SIG-M5 treated with dmso at 0.1 percent for 504 hours (cell line): ENCODE results near the gene NOS1AP.
A peak's percentile ranks its signal among the peaks of the same experiment; 100 is the strongest.
"Not testable (repeated sequence)": the region's sequence is repeated elsewhere in the genome, so short reads cannot be mapped to it uniquely, and the experiment has no call there.

Experiments used
- DNase-seq: peaks from one replicate; lab custom pipeline; 2025; ENCODE audit not compliant: unreplicated experiment; lab: John Stamatoyannopoulos, UW

NOS1AP gene

DNA sequence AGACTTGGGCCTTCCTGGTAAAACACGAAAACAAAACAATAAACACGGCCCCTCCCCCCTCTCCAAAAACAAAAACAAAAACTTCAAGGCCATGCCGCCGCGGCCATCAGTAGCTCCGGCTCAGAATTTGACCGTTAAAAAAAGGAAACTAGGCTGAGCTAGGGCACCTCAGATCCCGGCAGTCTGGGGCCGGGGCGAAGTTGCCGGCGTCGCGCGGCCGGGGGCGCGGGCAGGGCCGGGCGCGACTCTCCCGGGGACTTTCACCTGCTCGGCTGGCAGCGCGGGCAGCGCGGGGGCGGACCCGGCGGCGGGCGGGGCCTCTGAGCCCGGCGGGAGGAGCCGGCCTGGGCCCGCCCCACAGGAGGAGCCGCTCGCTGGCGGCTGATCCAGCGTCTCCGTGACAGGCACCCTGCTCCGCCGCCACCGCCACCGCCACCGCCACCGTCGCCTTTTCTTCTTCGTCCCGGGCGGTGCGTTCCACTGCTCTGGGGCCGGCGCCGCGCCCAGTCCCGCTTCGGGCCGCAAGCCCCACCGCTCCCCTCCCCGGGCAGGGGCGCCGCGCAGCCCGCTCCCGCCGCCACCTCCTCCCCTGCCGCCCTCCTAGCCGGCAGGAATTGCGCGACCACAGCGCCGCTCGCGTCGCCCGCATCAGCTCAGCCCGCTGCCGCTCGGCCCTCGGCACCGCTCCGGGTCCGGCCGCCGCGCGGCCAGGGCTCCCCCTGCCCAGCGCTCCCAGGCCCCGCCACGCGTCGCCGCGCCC, at the start of gene NOS1AP:
NOS1AP (plus strand) TSS at position 358 of the 760 bp plus-strand sequence. CDS start 487 bp downstream, outside the sequence.
- peak; percentile 70 for DNase-seq

DNA sequence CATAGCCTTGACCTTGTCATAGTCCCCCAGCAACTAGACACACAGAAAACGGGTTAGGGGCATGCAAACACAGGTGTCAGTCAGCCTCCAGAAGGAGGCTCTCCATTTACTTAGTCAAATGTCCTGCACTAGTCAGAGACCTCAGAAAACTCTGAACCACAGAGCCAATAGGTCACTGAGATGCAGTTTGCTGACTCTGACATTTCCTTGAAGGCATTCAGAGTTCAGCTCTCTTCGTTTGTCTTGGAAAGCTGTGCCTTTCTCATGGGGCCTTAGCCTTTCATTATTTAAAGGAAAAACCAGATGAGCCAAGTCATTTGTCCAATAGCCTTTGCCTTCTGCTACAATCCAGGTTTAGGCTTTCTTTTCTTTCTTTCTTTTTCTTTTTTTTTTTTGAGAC, 49.3 kb upstream of the NOS1AP start:
- DNase-seq, result no peak

DNA sequence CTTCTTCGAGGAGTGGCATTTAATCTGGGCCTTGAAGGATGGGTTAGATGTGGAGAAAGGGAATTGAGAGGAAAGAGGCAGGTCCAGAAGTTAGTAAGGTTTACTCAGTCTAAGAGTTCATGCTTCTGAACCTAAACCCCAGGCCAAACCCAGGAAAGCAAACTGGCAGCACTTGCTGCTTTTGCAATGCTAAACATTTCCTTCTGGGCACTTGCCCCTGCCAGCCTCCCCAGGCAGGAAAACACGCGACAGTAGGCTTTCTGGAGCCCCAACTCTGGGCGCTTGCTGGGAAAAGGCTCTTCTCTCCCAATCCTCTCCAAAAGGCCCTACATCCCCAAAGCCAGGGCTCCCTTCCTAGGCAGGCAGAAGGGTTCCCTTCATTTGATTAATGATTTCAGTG, 48.4 kb upstream of the NOS1AP start:
- DNase-seq, result no peak

DNA sequence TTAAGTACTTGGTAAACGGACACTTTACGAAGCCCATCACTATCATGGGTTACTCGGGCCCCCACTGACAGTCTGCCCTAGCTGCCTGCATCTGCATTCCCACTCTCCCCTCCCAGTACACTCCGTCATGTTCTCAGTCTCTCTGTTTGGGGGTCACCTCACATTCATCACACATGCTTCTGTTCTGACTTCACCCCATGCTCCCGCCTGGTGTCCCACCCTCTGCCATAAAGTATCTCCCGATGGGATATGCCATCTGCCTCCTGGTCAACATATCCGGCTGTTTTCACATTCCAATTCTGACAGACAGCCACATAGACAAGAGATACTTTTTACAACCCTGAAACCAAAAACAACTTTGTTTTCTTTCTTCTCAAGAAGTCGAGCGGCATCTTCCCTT, 46.9 kb upstream of the NOS1AP start:
- DNase-seq, result no peak

DNA sequence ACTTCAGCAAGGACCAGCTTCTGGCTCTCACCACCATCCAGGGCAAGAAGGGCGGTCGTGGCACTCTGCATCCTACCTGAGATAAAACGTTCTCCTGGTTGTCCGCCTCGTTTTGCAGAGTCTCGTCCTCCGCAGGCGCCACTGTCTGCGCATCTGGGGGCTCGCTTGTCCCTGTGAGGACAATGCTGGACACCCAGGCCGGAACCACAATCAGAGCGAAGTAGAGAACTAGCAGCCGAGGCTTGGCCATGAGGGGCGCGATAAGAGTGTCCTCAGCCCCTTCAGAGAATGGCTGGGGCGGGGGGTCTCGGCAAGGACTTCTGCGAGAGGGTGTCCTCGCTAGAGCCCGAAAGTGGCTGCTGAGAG, 46.3 kb upstream of the NOS1AP start:
- DNase-seq, result no peak

DNA sequence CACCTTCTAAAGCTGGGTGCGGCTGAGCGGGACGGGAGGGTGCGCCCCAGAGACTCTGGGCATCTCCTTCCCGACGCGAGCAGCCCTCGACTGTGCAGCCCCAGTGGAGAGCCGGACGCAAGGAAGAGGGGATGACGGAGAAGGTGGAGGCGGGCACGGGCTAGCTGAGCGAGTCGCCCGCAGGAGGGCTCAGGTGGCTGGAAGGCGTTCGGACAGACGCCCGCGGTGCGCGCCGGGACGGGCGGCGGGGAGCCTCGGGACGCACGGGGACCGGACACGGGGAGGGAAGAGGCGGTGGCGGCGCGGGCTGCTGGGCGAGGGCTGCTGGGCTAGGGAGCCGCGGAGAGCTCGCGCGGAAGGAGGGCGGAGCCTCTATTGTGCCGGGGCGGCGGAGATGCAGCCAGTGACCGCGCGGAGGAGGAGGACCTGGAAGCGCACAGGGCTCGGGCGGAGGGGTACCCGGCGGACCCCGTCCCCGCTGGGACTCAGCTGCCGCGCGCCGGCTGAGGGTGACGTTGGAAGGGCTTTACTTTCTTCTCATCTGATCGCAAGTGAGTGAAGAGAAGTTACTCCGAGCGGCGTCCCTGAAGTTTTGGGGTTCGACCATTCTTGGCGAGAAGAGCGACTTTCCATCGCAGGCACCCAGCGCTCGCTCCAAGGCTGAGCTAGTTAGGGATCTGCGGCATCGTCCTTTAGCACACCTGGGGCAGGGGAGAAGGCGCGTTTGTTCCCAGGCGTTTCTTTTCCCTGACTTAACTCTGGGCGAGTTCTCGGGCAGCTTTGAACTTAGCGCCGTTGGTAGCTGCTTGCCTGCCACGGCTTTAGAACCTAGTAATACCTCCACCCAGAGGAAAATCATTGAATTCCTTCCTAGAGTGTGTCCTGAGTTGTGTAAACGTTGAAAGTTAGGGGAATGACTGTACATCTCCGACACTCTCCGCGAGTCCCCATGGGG, 45.7 kb upstream of the NOS1AP start, which contains the start of gene OLFML2B:
OLFML2B (minus strand) TSS at position 323 of the 955 bp plus-strand sequence. CDS start 439 bp downstream, outside the sequence.
- peak; percentile 37 for DNase-seq

DNA sequence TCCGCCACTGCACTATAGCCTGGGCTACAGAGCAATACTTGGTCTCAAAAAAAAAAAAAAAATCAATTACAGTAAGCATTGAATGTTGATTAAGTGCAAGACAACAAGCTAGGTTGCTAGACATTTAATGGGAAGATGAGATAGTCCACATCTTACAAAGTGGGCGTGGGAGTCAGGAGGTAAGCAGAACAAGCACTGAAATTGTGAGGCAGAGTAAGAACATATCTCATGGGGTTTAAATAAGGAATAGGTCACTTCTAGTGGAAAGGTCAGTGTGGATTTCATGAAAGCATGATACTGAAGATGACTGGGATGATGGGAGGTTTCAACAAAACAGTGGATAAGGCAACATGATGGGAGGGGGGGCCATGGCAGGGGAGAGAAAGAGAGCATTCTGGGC, 44.0 kb upstream of the NOS1AP start:
- DNase-seq, result no peak

DNA sequence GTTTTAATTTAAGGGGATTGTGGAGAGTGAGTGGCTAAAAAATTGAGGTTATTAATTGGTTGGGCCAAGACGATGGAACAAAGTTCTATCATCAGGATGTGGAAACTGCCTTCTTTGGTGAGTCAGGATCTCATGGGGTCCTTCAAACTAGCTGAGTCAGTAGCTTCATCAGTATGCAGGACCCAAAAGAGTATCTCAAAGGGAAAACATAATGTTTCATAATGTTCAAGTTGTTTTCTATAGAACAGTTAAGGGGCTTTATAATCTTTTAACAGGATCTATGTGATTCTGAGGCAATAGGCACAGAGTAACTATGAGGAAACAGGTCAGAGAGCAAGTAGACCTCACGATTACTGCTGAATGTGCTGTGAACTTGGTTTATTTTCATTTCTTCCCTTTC, 42.6 kb upstream of the NOS1AP start:
- no peak for DNase-seq

DNA sequence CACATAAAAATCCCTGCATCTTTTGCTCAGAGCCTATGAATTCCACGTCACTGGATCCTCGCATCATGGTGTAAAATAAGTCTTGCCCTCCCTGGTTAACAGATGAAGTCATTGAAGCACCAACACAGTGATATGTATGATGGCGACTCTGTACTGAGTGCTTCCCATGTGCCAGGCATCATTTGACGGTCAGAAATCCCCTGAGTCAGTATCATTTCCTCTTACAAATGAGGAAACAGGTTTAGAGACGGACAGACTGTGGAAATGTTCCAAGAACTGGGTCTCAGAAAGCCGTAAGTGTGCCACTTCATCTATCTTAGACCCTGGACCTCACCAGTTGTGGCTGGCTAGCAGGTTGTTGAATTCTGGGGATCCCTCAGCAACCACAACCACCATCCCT, 40.8 kb upstream of the NOS1AP start:
- peak; percentile 88 for DNase-seq

DNA sequence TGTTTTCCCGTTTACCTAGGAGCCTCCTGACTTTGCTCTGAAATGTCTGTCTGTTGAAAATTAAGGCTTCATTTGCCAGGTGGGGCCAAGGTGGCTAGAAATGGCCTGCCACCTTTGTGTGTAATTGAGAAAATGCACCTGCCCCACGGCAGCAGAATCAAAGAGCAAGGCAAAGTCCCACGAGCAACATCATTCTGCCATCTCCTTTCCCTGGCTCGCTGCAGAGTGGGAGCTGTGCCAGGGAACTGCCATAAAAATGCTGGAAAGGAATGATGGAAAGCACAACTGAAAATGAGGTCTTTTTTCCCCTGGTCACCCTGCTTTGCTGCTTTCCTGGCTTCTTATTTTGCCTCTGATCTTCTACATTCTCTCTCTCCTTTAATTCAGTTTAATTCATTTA, 40.3 kb upstream of the NOS1AP start:
- DNase-seq, result no peak

DNA sequence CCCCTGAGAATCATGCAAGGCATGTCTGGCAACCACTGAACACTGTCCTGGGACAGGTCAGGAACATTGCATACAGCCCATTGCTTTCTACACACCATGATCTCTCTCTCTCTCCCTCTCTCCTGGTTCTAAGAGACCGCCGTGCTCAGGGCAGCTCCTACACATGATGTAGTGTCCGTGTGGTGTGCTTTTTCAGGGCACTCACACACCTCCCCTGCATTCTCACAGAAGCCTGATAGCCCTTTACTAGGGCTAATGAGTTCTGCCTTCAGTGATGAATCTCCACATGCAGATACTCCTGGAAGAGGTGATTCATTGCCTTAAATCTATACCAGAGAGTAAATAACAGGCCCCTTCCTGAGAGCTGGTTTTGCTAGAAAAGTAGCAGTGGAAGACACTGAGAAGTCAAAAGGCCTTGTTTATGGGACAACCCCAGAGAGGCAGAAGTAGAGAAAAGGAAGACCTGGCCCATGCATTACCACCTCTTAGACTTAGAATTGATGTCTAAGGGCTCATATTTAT, 38.7 kb upstream of the NOS1AP start:
- DNase-seq, result no peak

DNA sequence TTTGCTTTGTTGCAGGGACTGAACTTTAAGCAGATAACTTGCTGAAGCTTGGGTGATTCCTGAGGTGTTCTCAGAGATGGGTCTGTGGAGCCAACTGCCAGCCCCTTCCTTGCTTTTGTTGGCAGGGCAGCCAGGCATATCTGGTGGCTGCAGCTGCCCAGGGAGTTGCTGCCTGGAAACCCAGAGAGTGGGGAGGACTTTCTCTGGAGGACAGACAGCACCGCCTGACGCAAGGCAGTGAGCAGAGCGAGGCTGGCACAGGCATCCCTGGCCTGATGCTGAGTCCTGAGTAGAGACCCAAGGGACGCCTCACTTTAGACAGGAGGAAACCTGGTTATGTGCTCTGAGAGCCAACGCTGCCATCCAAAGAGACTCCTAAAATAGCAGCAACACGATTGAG, 36.1 kb upstream of the NOS1AP start:
- DNase-seq, result no peak

DNA sequence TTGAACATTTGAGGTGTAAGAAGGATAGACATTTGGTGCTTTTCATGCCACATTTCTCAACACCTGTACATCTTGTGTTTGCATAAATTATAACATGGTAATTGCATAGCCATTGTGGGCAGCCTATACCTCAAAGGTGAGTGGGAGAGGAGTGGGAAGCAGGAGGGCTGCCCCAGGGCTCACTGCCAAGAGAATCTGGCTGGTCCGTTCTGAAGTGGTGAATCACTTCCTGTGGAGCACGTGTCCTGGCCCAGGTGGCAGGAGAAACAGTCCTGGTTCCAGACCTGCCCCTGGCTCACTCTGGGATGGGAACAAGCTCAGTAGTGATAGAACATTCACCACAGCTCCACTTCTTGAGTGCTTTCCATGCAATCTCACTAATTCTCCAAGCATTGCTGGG, 34.2 kb upstream of the NOS1AP start:
- no peak for DNase-seq

DNA sequence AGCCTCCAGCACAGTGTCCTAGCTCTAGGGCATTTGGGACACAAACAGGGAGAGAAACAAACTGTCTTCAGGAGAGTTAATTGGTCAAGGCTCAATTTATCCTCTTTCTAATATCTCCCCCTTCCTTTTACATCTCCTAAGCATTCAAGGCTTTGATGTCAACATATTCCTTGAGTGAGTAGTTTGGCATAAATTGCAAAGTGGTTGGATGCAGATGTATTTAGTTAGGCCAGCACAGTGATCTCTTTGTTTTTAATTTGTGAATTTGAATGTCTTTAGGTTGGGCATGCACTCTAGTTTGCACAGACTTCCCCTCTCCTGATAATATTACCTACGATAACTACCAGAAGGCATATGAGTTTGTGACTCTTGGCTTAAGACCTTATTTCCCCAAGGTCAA, 33.3 kb upstream of the NOS1AP start:
- DNase-seq, result no peak

DNA sequence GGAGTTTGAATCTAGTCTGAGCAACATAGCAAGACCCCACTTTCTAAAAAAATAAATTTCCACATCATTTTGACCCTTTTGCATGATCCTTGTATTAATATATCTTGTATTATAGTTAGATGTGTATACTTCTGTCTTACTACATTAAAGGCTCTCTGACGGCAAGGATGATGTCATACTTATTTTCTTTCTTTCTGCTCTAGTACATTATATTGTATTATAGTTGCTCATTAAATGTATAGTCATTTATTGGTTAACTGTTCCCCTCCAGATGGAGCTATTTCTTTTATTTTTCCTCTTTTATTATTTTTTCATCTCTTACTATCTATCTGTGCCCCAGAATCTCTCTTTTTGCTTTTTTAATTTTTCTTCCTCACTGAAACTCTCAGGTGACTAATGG, 30.9 kb upstream of the NOS1AP start:
- DNase-seq, result no peak

DNA sequence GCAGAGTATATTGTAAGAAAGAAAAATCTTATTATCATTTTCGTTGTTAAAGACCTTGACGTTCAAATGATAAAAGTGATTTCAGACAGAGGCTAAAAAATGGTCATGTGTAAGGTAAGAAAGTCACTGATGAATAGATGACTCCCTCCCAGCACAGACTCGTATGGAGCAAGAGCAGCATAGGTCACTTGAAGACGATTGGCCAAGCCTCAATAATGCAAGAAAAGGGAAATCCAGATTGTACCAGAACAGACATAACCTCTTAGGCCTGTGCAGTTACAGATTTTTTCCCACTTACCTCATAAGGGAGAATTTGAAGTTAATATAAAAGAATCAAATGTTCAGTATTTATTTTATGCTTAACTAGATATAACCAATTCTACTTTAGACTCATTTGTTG, 29.5 kb upstream of the NOS1AP start:
- no peak for DNase-seq

DNA sequence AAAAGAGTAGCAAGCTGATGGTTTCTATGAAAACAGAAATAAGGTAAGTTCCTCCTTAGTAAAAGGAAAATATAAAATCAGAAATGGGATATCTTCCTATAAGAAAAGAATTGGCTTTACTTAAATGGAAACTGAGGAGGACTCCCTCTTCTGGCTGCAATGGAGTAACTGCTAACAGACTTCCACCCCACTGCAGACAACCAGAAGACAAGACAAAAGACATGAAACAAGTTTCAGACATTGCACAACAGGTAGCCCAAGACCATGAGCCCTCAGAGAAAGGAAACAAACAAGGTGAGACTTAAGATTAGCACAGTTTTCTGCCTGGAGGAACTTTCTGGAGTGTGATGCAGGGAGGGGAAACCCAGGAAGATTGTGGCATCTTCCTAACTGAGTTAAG, 28.8 kb upstream of the NOS1AP start:
- peak; percentile 61 for DNase-seq

DNA sequence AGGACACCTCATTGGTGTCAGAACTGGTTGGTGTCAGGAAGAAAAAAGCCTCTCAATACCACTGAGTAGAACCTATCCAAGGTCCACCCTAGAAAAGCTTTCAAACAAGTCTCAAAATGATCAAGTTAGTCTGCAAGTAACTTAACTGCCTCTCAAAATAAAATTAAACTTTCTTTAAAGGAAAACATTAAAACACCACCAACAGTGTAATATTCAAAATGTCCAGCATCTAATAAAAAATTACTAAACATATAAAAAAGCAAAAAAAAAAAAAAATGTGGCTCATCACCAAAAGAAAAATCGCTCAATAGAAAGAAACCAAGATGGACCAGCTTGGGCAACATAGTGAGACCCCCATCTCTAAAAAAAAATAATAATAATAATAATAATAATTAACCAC, 27.1 kb upstream of the NOS1AP start:
- DNase-seq, result no peak

DNA sequence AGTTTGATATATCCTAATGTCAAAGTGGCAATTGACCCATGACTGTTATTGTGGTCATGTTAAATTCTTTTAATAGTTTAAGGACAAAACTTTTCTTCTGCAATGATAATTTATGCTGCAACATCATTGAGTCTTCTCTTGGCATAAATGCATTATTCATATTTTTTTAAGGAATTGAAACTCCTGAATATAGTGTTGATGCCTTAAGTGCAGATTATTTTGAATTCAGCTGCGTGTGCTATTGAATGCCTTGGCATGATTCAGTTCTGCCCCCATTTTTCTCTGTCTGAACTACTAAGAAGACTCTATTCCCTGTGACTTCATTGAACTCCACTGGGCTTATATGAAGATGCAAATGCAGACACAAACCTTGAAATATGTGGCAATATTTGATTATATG, 22.6 kb upstream of the NOS1AP start:
- no peak for DNase-seq

DNA sequence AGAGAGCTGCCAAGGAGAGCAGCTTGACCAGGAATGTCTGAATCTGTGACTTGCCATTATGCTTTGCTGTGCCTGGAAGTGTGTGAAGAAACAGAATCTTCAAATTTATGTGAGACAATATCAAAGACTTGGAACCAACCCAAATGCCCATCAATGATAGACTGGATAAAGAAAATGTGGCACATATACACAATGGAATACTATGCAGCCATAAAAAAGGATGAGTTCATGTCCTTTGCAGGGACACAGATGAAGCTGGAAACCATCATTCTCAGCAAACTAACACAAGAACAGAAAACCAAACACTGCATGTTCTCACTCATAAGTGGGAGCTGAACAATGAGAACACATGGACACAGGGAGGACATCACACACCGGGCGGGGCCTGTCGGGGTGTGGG, 15.5 kb upstream of the NOS1AP start:
- DNase-seq, result not testable (repeated sequence)

DNA sequence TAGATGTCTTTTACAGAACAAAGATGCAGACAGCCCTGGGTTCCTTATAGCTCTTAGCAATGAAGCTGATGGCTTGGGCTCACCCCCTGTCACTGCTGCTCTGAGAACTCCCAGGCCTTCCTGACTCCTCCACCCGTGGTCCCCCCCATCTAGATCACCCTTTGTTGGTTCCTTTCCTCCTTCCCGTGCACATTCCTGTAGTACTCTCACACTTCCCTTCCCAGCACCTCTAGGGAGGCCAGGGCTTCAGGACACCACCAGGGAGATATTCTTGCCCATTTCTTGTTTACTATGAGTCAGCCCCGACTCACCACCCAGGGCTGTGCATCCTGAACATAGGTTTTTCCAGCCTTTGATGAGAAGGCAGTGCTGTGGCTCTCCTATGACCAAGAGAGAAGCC, 14.4 kb upstream of the NOS1AP start:
- no peak for DNase-seq

DNA sequence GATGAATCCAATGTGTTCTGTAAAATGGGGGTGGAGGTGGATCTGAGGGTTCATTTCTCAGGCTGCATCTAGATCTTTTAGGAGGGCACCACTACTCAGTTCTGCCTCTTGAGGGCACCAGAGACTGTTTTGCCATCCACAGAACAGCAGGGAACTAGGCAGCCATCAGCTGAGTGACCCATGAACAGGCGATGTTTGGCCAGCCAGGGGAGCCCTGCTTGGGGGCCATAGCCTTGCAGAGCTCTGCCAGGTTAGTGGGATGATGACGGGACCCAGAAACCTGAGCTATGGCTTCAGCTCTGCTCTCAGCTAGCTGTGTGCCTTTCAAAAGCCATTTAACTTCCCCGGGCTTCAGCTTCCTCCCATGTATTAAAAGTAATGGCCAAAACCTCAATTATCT, 13.4 kb upstream of the NOS1AP start:
- peak; percentile 81 for DNase-seq
